GM12878 (cell line): Measurements from ENCODE around the gene GRAMD1A. TPM values are rescaled to one million over a fixed set of nuclear protein-coding genes. Genes with fewer than 3 reads are reported as not detected.

Experiments
- ATAC-seq: fragments of 200-7000 bp; cut with Tn5 transposase; 3 replicates; pipeline ENCODE4 v1.9.1; 2020; ENCODE audit warnings: mild to moderate bottlenecking, moderate library complexity
- BruUV-seq: library from RNA; stranded (reverse); fragments of 400-500 nt; replicated peaks from 2 replicates; lab custom pipeline; 2021; lab: Mats Ljungman, UMichigan
- CTCF ChIA-PET: fragments of 300-600 bp; sonication (Branson Sonifier 250); formaldehyde crosslinking; extraction: SDS; loops from one replicate; lab custom pipeline; 2021; ENCODE audit warnings: inconsistent platforms; lab: Yijun Ruan, JAX
- POLR2A ChIA-PET: fragments of 350-600 bp; formaldehyde crosslinking; extraction: SDS; loops from one replicate; lab custom pipeline; 2021; ENCODE audit warnings: inconsistent platforms; lab: Charles Lee
- RAD21 ChIA-PET: fragments of 300-600 bp; sonication (Branson Sonifier 250); formaldehyde crosslinking; loops from one replicate; lab custom pipeline; 2023; ENCODE audit warnings: antibody characterized with exemption; ENCODE audit not compliant: unreplicated experiment; lab: Charles Lee
- SMC1A ChIA-PET: fragments of 300-600 bp; sonication (Branson Sonifier 250); formaldehyde crosslinking; loops from one replicate; lab custom pipeline; 2023; ENCODE audit not compliant: unreplicated experiment, uncharacterized antibody; lab: Charles Lee
- DNase-seq: peaks from one replicate; pipeline ENCODE4 v3.0.0-alpha.2; 2011; ENCODE audit warnings: low read depth, low spot score
- FAIRE-seq: peaks from 3 replicates; lab custom pipeline; 2011; peaks lifted over from hg19 to GRCh38; lab: Jason Lieb, UNC
- H2AFZ ChIP-seq: 2 replicates; pipeline ENCODE4 v1.6.0; 2011; ENCODE audit warnings: low read depth, low read length, control low read depth; ENCODE audit not compliant: control insufficient read depth
- H3K27ac ChIP-seq: 2 replicates; pipeline ENCODE4 v1.5.1; 2011; ENCODE audit warnings: control low read depth; ENCODE audit not compliant: control insufficient read depth, insufficient read depth
- H3K27me3 ChIP-seq, 2 experiments: replicated peaks in 1 of 2; 2 replicates each; pipeline versions ENCODE4 v1.6.0 to v1.6.1; 2011; ENCODE audit warnings: low read length in 1 of 2; ENCODE audit not compliant: control insufficient read depth in 2 of 2, insufficient read depth in 2 of 2
- H3K36me3 ChIP-seq, 2 experiments: 2 replicates each; pipeline ENCODE4 v1.5.1; 2011; ENCODE audit warnings: low read length in 1 of 2; ENCODE audit not compliant: control insufficient read depth in 2 of 2, insufficient read depth in 2 of 2
- H3K4me1 ChIP-seq: 2 replicates; pipeline ENCODE4 v1.6.1; 2011; ENCODE audit warnings: mild to moderate bottlenecking, low read length, moderate library complexity, mixed read lengths; ENCODE audit not compliant: control insufficient read depth, insufficient read depth
- H3K4me2 ChIP-seq: 2 replicates; pipeline ENCODE4 v1.6.0; 2011; ENCODE audit warnings: control low read depth; ENCODE audit not compliant: control insufficient read depth, insufficient read depth
- H3K4me3 ChIP-seq: fragments of 200-600 bp; sonication (generic); 2 replicates; pipeline ENCODE4 v1.5.1; 2016
- H3K79me2 ChIP-seq: 2 replicates; pipeline ENCODE4 v1.6.0; 2011; ENCODE audit warnings: low read length; ENCODE audit not compliant: control insufficient read depth, insufficient read depth
- H3K9ac ChIP-seq: 2 replicates; pipeline ENCODE4 v1.8.0; 2011; ENCODE audit warnings: low read length, control low read depth, mixed read lengths; ENCODE audit not compliant: control insufficient read depth, insufficient read depth
- H3K9me3 ChIP-seq: replicated peaks from 3 replicates; pipeline ENCODE4 v1.5.1; 2011; ENCODE audit warnings: mild to moderate bottlenecking, low read length; ENCODE audit not compliant: control insufficient read depth, insufficient read depth
- H4K20me1 ChIP-seq: 2 replicates; pipeline ENCODE4 v1.6.0; 2011; ENCODE audit not compliant: control insufficient read depth, insufficient read depth
- CEBPZ ChIP-seq: fragments of 150-350 bp; IDR thresholded peaks from 2 replicates; pipeline ENCODE4 v1.6.1; 2016; ENCODE audit warnings: low read depth, low read length
- ESRRA ChIP-seq: IDR thresholded peaks from 2 replicates; pipeline ENCODE4 v1.6.1; 2012; ENCODE audit warnings: mild to moderate bottlenecking, low read length, improper control_type of control experiment
- RELB ChIP-seq: fragments of 450-650 bp; IDR thresholded peaks from 2 replicates; pipeline ENCODE4 v1.6.1; 2017; ENCODE audit warnings: low read depth, mild to moderate bottlenecking, moderate library complexity
- SRF ChIP-seq, 2 experiments: IDR thresholded peaks; 2 replicates each; pipeline ENCODE4 v1.6.1; 2011; ENCODE audit warnings: low read depth in 2 of 2, low read length in 2 of 2, mild to moderate bottlenecking in 1 of 2, moderate library complexity in 1 of 2
- TARDBP ChIP-seq: IDR thresholded peaks from 2 replicates; pipeline ENCODE4 v1.6.1; 2016; ENCODE audit warnings: borderline replicate concordance
- ZBTB11 ChIP-seq: fragments of 450-650 bp; formaldehyde crosslinking; IDR thresholded peaks from 2 replicates; pipeline ENCODE4 v1.5.0; 2022; ENCODE audit warnings: mild to moderate bottlenecking, missing genetic modification characterization
- ZBTB40 ChIP-seq: fragments of 450-650 bp; IDR thresholded peaks from 2 replicates; pipeline ENCODE4 v1.6.1; 2016; ENCODE audit warnings: mild to moderate bottlenecking, moderate library complexity, borderline replicate concordance
- WGBS: methylation state at CpG from one replicate; pipeline ENCODE4 v1.1.6; 2016; ENCODE audit warnings: low lambda C conversion rate; ENCODE audit not compliant: insufficient replicate concordance, insufficient coverage; ENCODE audit errors: missing lambda C conversion rate; 5-methylcytosine and 5-hydroxymethylcytosine counted together
- in situ Hi-C: fragments of 300-500 bp; cut with MboI; formaldehyde crosslinking; loops from 9 replicates; pipeline ENCODE4 v1.14.3; 2018; ENCODE audit warnings: mixed read lengths
- intact Hi-C: fragments of 100-400 bp; cut with micrococcal nuclease; formaldehyde crosslinking; loops from one replicate; pipeline ENCODE4 v1.14.2; 2022; ENCODE audit not compliant: unreplicated experiment
- polyA plus RNA-seq, 11 experiments: library from polyadenylated mRNA; depleted of rRNA in 4 of 11; unstranded in 6 of 11; stranded (reverse) in 5 of 11; fragments of >200 nt; fragmentation: Nextera tagmentation in 4 of 11; fragmentation: Illumina TruSeq in 1 of 11; extraction: Ambion mirVana in 4 of 11; extraction: Trizol in 1 of 11; gene quantifications; 1 replicate in 1 of 11; 2 replicates in 10 of 11; pipeline versions ENCODE4 v1.2.1 to v1.2.3, GENCODE V29; 2011 to 2016; ENCODE audit warnings: inconsistent platforms in 2 of 11, missing spikeins in 2 of 11, low read depth in 1 of 11
- total RNA-seq, 4 experiments: library from RNA; depleted of rRNA in 3 of 4; stranded (reverse); fragments of >200 nt in 3 of 4; fragmentation: Illumina TruSeq in 1 of 4; extraction: Trizol in 1 of 4; gene quantifications; 2 replicates each; pipeline versions ENCODE4 v1.2.1 to v1.2.3, GENCODE V29; 2013 to 2021

The GRAMD1A gene
- total and polyA plus RNA-seq, 10 of the 15 experiments (the other 5 are each of a cell fraction or from before 2014, with no cell fraction given): 0.79 to 73.6 (median 35.3) TPM

- Histone ChIP-seq H4K20me1 (no peaks in the 10 kb centered on the region), H3K27ac (no peak overlapping the region), H3K27me3 (no peaks in the 10 kb centered on the region; a peak in 1 of 4 replicates), H3K9me3 (no peaks in the 10 kb centered on the region), H3K4me1 (no peaks in the 10 kb centered on the region), H3K36me3 (no peaks in the 10 kb centered on the region), H3K4me2 (no peak overlapping the region), H3K4me3 (no peak overlapping the region), H3K9ac (no peak overlapping the region), H2AFZ (no peak overlapping the region), H3K79me2 (no peaks in the 10 kb centered on the region)
- FAIRE-seq (no peak), DNase-seq (no peak), ATAC-seq (no peak)
- RAD21 ChIA-PET: no interaction called here
- 46% methylated on average over 13 of the region's 26 CpGs for whole genome bisulfite sequencing
- POLR2A ChIA-PET: no interaction called here
- BruUV-seq: no TSS peak
- CTCF ChIA-PET: interaction anchor here (0.9 to 8.2 kb wide), 6 partner anchors 8 to 76 kb away, joined by 4 to 56 read pairs (median 7); partner anchors contain the start of gene FXYD3
- in situ Hi-C loops (no loop called here), intact Hi-C loops (no loop called here)
- SMC1A ChIA-PET: interaction anchor here (1.0 to 1.1 kb wide), 2 partner anchors 8 to 13 kb away, joined by 3 to 4 read pairs; no protein-coding TSS in a partner anchor
- TF ChIP-seq CEBPZ (no peak), RELB (no peak), ESRRA (no peak), TARDBP (no peak), ZBTB40 (no peak), ZBTB11 (no peak), SRF (IDR thresholded peaks at IDR 0.05; ENCODE audit: low read depth in 2 of 2, low read length in 2 of 2) (no peak)
Measured at GRCh38 chr19:35059006-35059798, 59.1 kb downstream of the GRAMD1A start.
